Ramos (cell line): ENCODE results near the gene FMNL2.

Experiments
- in situ Hi-C: fragments of 300-500 bp; cut with MboI; formaldehyde crosslinking; loops from one replicate; pipeline ENCODE4 v1.14.3; 2022; ENCODE audit warnings: low sequenced_read_pairs; ENCODE audit not compliant: unreplicated experiment

The FMNL2 gene

DNA sequence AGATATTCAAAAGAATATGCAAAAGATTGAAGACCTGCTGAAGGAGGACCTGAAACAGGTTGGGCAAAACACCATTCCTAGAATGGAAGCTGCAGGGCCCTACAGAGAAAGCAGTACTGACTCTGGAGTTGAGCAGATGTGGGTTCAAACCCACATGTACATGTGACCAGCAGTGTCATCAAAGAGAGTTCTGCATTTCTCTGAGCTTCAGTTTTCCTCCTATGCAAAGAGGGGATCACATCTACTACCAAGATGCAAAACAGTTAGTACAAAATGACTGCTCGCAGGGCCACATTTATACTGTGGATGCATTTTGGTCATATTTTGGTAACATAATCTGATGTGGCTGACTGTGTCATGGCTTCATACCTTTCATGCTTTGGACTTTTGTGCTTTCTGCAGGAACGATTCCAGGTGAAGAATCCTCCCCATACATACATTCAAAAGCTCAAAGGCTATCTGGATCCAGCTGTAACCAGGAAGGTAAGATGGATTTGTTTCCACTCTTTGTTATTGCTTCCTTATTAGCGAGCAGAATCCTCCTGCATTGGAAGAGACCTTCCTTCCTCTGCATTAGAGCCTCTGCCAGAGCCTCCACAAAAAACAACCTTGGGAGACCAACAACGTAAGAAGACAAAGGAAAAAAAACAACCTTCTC, 207.5 kb downstream of the FMNL2 start:
- in situ Hi-C loops = no loop called here

DNA sequence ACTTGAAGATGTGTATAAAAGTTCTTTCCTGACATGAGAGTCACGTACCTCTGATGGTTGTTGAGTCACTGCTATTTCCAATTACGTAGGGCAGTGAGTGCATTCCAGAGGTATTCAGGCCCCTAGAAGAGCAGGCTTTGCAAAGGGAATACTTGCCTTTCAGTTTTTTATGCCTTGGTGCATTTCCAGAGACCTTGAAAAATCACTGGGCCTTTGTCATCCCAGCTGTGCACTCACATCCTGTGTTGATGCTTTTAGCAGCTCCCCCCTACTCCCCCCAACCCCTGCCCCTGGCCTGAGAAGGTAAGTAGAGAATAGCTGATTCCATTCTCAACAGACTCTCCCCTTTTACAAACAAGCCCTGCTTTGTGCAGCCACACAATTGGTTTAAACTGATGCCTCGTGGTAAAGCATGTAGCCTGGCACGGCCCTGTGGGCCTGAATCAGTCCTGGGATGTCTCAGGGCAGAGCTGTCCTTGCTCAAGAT, 208.1 kb downstream of the FMNL2 start:
- in situ Hi-C loops = no loop called here

- in situ Hi-C loops = no loop called here
Measured at GRCh38 chr2:152543717-152544116, 208.7 kb downstream of the FMNL2 start.

DNA sequence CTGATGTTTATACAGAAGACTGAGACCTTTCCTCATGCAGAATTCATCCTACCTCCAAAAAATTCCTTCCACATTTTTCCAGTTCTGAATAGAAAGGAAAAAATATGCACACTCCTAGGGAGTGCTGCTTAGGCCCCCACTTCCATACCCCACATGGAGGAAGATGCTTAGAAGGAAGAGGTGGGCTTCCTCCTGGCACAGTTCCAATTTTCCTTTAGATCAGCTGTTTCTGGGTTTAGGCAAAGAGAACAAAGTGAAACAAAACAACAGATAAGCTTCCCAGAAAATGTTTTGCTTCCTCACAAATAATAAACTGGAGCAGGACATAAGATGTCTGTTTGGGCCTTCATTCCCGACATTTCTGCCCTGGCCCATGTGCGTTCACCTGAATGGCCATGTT, 209.7 kb downstream of the FMNL2 start:
- in situ Hi-C loops = no loop called here

DNA sequence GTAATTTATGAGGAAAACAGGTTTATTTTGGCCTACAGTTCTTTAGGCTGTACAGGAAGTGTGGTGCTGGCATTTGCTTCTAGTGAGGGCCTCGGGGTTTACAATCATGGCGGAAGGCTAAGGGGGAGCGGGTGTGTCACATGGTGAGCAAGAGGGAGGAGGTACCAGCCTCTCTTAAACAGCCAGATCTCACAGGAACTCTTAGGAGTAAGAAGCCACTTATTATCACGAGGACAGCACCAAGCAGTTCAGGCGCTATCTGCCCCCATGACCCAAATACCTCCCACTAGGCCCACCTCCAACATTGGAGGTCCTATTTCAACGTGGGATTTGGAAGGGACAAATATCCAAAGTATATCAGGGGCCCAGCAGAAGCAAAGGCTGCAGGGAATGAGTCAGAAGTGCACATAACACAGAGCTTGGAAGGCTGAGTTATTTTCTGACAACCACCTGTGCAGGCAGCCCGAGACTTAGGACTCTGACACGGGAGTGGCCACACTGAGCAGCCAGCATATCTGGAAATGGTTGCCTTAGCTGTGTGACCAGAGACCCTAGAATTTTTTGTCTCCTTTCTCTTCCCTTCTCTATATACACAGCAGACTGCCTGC, 211.4 kb downstream of the FMNL2 start:
- in situ Hi-C loops = no loop called here

GRCh38 chr2:152548111-152548875, 213.3 kb downstream of the FMNL2 start:
- in situ Hi-C loops = no loop called here

DNA sequence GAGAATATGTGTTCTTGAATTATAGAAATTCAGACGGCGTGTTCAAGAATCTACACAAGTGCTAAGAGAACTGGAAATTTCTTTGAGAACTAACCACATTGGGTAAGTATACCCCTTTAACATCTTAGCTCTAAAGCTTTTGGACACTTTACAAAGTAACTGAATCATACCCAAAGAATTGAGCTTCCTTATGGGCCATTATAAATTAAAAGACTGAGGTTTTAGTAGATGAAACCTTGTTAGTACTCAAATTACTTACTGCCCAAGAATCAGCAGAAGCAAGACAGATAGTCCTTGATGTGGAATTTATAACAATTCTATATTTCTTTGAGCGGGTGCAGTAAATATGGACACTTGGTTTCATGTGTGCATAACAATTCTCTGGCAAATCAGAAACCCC, 214.0 kb downstream of the FMNL2 start:
- in situ Hi-C loops = no loop called here

DNA sequence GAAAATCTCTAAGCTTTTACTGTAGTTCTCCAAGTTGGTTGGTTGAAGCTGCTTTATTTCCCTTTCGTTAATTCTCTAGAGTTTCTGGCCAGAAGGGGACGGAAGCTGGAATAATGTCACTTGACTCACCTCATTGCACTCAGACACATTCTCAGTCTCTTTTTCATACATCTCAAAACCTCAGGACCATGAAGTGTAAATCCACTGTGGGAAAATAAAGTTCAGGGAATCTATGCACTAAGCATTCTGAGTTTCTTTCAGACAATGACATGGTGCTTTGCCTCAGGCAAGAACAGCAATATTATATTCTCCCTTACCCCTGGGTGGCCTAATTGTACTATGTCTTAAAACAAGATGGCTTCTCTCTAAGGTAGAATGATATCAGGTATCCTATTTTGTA, 214.4 kb downstream of the FMNL2 start:
- in situ Hi-C loops = no loop called here

GRCh38 chr2:152550386-152550785, 215.4 kb downstream of the FMNL2 start:
- in situ Hi-C loops = no loop called here

GRCh38 chr2:152552888-152553287, 217.9 kb downstream of the FMNL2 start:
- in situ Hi-C loops = no loop called here

DNA sequence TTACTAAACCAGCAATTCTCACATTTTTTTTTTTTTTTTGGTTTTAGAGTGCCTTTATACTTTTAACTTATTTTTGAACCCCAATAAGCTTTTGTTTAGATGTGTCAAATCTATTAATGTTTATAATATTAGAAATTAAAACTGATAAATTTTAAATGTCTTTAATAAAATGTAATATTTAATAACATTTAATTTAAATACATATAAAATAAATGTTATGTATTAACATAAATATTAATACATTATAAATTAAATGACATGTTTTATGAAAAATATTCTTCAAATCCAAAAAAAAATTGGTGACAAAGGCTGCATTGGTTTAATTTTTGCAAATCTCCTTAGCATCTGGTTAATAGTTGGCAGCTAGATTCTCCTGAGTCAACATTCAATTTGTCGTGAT, 218.5 kb downstream of the FMNL2 start:
- in situ Hi-C loops = no loop called here

- in situ Hi-C loops = no loop called here
Measured at GRCh38 chr2:152555048-152555447, 220.1 kb downstream of the FMNL2 start.

GRCh38 chr2:152556506-152556905, 221.5 kb downstream of the FMNL2 start:
- in situ Hi-C loops = no loop called here

DNA sequence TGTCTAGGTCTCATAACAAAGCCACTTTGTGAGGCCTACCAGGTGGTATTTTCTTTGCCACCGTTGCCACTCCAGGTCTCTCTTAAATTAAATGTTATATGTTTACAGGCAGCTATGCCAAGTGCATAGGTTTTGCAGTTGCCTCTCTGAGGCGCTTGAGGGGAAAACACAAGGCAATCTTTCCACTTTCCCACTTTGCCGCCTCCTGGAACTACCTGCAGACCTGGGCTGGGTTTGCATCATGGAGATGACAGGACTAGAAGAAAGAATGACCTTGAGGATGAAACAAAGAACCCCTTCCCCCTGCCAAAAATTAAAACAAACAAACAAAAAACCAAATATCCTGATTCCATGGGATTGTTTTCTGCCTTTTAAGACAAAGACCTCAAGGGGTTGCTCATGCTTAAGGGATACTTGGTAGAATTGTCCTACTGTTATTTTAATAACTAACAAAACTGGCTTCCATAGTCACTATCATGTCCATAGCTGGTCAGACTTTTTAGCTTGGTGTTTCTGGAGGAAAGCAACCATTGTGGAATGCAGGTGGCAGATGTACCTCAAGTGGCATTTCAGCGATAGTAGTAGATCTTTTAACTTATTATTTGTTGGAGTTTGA, 222.4 kb downstream of the FMNL2 start:
- in situ Hi-C loops = no loop called here

- in situ Hi-C loops = no loop called here
Measured at GRCh38 chr2:152558158-152558984, 223.4 kb downstream of the FMNL2 start.

DNA sequence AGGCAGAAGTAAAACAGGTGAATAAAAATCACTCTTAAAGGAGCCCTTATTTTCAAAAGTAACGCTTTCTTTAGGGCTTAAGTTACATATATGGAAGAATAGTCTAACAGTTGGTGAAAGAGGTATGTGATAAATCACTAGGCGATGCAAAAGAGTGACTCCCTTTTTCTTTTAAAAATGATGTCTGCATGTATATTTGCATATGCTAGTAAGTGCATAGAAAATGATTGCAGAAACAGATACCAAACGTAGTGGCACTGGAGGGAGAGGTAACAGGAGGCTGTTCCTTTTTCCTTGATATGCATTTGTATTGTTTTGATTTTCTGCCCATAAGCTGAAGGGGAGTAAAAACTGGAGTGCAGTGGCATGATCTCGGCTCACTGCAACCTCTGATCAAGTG, 224.0 kb downstream of the FMNL2 start:
- in situ Hi-C loops = no loop called here

GRCh38 chr2:152560166-152560565, 225.2 kb downstream of the FMNL2 start:
- in situ Hi-C loops = no loop called here

- in situ Hi-C loops = no loop called here
Measured at GRCh38 chr2:152560873-152561595, 226.1 kb downstream of the FMNL2 start.

DNA sequence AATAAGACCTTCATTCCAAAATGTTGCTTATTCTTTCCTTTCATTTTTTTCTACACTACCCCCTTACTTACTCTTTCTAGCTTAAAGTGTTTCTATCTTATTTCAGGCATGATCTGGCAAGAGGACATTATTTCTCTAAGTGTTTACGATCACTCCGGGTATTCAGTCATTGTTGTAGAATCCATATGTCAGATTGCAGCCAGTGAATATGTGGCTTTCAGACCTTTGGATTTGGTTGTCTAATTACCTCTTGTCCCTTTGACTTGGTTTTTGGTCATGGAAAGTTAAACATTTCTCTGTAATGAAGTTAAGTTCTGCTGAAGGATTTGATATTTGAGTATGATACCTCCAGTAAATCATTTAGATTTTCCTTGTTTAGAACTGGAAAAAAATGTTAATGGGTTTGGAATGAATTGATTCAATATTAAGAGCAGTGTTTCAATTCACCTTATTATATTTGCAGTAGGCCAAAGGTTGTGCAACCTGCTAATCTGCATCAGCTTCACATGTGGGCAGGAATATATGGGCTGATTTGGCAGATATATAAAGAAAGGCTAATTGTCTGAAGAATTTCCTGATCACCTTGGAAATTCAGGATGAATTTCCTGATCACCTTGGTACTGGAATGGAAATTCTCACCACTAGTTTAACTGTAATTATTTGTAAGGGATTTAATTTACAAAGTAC, 227.4 kb downstream of the FMNL2 start:
- in situ Hi-C loops = no loop called here
